Activated CD4-positive, alpha-beta T cell treated with anti-CD3 and anti-CD28 coated beads, Interleukin-10, Interleukin-2, amounts not matched to agents 100 ng/mL and 50 ng/mL, durations not matched to agents 16 hours and 8 hours (primary cell): Measurements from ENCODE around the gene OTUB2.

Experiments
- DNase-seq: peaks from one replicate; pipeline ENCODE4 v3.0.0-alpha.2; 2020

The OTUB2 gene

GRCh38 chr14:93997082-93997481 lies 29.1 kb upstream of the OTUB2 start, which contains the start of gene CCDC197:
CCDC197 (plus strand) TSS chr14:93997301; CDS start chr14:93998132, 831 bp downstream.
- peak; percentile 32 for DNase-seq

DNA sequence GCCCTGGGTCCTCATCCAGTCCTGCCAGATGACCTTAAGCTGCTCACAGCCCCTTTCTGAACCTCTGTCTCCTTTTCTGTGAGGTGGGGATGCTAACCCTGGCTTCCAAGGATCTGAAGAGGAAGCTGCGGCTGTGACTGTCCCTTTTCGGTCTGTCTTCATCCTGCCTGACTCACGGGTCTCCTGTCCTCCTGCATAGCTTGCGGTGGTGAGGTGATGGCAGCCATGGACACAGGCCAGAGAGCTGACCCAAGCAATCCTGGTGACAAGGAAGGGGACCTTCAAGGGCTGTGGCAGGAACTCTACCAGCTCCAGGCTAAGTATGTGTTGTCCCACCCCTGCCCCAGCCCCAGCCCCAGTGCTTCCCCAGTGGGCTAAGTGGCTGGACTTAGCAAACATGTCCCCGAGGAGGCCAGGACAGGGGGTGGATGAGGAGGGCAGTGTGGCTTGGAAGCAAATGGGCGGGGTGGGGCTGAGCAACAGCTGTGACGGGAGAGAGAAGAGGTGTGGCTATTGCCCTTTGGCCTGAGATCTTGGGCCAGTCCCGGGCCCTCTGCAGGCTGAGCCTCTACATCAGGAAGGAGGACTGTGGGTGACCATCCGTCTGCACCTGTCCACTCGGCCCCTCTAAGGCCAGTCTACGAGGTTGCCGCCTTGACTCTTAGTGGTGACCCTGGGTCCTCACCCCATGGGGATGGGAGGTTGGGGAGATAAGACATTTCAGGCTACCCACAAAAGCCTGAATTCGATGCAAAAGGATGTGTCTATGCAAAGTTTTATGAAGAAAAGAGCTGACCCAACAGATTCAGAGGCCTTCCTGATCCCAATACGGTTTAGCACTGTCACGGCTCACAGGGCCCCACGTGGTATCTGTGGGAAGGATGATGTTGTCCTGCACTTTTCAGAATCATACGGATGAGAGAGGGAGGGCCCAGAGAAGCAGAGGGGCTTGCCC lies 27.9 kb upstream of the OTUB2 start:
- DNase-seq: no peak

- DNase-seq: no peak
Measured at GRCh38 chr14:93998871-93999403, 27.2 kb upstream of the OTUB2 start.

- no peak for DNase-seq
Measured at GRCh38 chr14:93999573-93999972, 26.6 kb upstream of the OTUB2 start.

DNA sequence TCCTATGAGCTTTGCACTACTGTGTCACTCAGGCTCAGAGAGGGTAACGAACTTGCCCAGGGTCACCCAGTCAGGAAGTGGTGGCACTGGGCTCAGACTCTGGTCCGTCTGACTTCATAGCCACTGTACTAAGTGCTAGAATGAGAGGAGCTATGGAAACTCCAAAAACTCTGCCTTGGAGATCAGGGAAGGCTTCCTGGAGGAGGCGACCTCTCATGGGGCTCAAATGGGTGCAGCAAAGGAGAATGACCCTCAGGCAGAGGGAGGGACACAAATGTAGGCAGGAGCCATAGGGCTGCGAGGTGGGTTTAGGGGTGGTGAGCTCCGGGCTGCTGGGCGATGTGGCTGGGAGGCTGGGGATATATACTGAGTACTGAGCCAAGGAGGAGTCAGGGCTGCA lies 25.9 kb upstream of the OTUB2 start:
- DNase-seq: no peak

DNA sequence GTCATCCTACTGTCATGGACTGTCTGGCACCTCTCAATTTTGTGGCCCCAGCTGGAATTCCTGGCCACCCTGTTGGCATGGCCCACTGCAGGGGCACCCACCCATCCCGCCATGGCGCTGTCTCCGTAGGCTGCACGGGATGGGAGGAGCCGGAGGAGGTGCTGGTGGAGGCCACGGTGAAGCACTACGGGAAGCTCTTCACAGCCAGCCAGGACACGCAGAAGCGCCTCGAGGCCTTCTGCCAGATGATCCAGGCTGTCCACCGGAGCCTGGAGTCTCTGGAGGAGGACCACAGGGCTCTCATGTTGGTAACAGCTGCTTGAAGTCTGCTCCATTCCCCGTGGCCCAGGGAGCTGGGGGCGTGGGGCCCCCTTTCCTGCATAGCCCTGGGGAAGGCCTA lies 25.1 kb upstream of the OTUB2 start:
- no peak for DNase-seq

DNA sequence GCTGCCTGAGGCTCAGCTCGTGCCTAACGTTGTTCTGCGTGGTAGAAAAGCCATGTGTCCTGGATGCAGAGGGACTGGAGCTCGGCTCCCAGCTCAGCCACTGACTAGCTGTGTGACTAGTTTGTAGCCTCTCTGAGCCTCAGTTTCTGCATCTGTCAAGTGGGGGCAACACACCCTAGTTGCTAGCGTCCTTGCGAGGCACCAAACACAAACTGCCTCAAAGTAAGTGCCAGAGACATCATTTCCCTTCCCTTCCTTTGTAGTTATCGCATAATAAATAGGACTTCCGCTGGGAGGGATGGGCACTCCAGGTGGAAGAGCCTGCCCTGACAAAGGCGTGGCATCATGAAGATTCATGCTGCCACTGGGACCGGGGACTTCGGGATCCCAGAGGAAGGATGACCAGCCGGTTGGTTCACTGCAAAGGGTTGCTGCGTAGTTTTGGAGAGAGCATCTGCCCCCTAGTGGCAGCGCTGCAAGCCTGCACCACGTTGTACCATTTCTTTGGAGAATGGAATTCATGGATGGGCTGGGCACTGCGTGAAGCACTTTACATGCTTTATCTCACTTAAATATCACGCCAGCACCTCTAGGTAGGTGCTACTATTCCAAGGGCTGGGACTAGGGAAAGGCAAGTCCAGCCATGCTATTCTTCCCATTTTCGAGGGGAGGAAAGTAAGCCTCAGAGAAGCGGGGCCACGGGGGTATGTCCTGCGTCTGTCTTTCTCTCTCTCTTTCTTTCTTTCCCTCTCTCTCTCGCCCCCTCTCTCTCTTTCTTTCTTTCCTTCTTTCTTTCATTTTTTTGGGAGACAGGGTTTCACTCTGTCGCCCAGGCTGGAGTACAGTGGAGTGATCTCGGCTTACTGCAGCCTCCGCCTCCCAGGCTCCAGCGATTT lies 24.4 kb upstream of the OTUB2 start:
- DNase-seq: peak; percentile 76

DNA sequence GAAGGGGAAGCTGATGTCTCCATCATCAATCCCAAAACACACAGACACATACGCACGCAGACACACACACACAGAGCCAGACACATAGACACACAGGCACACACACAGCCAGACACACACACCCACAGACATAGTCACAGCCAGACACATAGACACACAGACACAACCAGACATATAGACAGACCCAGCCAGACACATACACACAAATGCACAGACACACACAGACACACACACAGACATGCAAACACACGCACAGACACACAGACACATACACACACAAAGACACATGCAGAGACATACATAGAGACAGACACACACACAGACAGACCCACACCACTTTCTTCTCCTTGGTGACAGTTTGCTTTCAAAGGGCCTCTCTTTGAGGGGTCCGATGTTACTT lies 22.7 kb upstream of the OTUB2 start:
- DNase-seq: no peak

DNA sequence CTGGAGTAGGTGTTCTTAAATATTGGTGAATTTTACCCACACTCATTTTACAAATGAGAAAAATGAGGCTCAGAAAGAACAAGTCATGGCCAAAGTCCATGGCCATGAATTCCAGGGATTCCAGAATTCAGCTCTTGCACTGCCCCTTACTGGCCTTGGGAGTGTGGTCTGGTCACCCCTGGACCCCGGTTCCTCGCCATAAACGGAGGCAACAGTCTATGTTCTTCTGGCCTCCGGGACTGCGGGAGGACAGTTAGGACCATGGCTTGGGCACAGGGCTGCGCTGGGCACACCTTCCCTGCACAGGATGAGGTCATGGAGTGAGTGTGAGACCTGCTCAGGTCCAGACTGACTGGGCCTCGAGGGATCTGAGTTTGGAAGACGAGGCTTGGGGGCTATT lies 22.1 kb upstream of the OTUB2 start:
- no peak for DNase-seq

DNA sequence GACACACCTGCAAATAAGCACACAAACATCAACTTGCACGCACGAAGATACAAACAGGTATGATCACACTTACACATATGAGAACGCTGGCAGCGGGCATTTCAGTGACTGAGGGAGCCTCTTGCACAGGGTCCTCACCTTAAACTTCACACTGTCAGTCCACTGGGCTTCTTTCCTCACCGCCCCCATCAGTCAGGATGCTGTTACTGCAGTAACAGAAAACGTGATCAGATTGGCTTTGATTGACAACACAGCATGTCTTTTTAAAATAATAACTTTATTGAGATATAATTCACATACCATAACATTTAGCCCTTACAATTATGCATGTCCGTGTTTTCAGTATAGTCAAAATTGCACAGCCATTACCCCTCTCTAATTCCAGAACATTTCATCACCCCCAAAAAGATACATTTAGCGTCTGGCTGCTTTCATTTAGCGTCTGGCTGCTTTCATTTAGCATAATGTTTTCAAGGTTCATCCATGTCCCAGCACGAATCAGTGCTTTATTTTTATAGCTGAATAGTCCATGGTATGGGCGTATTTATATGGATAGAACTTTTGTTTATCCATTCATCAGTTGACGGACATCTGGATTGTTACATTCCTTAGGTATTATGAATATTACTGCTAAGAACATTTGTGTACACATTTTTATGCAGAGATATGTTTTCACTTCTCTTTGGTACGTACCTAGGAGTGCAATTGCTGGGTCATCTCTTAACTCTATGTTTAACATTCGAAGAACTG lies 20.6 kb upstream of the OTUB2 start:
- DNase-seq: peak; percentile 48

DNA sequence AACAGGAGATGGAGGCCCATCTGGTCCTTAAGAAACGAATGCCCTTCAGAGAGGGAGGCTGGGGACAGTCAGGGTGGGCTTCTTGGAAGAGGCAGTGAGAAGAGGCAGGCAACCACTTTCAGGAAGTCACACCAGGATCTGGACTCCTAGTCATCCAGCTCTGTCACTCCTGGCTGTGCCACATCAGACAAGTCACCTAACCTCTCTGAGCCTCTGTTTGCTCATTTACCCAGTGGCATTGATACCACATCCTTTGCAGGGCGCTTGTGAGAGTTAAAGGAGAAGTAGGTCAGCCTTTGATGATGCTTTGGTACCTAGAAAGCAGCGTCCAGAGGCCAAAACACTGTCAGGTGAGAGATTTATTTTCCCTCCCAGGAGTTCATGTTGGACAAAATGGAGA lies 17.9 kb upstream of the OTUB2 start:
- peak; percentile 67 for DNase-seq

DNA sequence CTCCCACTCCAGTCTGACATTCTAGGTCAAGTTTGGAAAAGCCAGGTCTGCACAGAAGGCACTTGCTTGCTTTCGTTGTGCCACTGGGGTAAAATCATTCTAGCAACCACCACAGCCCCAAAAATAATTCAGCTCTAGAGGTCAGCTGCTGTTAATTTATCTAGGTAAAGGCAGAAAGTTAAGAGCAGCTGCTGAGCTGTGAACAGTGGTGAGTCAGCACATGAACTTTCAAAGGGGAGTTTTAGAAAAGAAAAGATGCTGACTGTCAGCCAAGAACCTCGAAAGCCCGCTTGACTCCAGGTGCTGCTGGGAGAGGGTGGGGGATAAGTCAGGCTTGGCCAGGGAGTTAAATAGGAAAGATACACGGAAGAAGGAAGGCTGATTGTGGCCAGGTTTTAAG lies 16.4 kb upstream of the OTUB2 start:
- no peak for DNase-seq

GRCh38 chr14:94010625-94011024 lies 15.5 kb upstream of the OTUB2 start:
- DNase-seq: no peak

DNA sequence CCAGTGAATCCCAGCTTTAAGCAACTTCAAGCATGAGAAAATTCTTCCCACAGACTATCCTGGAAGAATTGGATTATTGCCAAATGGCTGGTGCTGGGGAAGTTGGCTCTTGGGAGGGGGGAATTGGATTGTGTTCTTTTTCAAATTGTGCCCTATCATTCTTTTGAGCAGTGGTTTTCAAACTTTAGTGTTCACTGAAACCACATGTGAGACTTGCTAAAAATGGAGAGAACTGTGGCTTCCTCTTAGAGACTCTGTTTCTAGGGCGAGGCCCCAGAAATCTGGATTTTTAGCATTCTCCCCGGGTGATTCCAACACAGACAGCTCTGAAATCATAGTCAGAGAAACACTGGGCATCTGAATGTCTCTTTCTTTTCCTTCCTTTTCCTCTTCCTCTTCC lies 14.3 kb upstream of the OTUB2 start:
- DNase-seq: peak; percentile 40

DNA sequence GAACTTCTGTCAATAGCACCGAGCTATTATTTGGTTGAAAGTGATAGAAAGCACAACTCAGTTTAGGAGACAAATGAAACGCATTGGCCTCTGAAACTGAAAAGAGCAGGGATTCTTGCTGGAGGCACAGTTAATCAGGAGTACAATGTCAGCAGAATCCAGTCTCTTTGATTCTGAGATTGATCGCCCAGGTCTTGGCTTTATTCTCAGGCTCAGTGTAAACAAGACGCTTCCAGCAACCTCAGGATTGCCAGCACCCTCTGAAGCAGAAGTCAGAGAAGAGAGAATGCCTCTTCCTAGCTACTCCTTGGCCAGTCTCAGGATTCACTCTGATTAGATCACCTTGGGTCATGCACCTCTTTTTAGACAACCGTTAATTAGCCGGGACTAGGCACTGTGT lies 11.8 kb upstream of the OTUB2 start:
- DNase-seq: no peak

DNA sequence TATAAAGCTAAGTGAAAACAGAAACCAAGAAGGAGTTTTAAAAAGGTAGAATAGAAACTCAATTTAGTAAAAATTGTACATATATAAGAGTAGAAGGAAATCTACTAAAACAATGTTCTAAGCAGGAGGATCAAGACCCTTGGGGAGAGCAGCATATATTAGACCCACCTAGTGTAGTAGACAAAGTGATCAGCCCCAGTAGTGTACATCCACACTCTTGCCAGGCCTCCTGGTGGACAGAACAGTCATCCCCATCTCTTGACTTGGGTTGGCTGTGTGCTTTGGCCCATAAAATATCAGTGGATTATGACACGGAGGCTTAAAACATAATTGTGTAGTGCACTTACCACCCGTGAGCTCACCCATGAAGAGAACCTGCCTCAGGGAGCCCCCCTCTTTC lies 10.9 kb upstream of the OTUB2 start:
- no peak for DNase-seq

DNA sequence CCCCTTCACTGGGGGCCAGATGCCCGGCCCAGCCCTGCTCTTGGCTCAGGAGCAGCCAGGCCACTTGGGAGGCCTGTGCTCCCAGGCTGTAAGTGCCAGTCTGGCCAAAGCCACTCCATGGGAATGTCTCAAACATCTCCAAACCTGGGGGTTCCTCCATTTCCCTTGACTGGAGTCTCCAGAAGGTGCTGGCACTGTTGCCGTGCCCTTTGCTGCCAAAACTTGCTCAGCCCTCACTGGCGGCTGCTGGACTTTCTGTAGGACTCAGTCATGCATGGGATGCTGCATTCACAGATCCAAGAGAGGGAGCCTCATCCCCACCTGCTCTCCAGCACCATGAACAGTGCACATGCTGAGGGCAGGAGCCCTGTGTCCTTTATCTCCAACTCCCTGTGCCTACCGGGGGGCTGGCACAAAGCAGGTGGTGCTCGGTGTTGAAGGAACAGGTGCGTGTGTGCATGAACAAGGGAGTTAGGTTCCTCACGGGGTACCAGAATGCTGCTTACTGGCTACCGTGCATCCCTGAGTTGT lies 9.6 kb upstream of the OTUB2 start:
- DNase-seq: no peak

- DNase-seq: no peak
Measured at GRCh38 chr14:94018308-94018707, 7.8 kb upstream of the OTUB2 start.

- DNase-seq: no peak
Measured at GRCh38 chr14:94019329-94019728, 6.8 kb upstream of the OTUB2 start.

DNA sequence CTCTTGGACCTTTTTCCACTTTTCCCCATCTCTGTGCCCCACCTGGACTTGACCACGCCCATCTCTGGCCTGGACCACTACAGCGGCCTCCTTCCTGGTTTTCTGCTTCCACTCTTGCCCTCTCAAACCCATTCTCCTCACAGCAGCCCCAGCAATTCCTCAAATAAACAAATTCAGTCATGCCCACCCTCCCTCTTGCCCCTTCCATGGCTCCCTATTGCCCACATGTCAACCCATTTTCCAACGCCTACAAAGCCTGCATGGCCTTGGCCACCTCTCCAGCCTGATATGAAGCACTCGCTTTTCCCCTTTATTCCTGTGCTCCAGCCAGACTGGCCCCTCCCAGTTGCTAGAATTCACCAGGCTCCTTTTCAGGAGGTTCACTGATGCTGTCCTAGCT lies 5.9 kb upstream of the OTUB2 start:
- no peak for DNase-seq

DNA sequence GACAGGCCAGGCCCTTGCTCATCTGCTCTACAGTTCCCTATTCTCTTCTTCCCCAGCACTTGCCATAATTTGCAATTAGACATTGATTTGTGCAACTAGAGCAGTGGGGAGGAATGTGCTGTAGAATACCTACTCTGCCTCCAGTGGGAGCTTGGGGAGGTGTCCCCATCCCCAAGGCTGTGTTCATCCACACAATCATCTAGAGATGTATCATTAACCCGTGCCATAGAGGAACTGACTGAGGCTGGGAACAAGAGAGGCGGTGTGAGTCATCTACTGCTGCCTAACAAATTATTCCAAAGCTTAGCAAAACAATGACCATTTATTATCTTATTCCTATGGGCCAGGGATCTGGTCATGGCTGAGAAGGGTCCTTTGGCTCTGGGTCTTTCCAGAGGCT lies 5.1 kb upstream of the OTUB2 start:
- no peak for DNase-seq

- peak; percentile 69 for DNase-seq
Measured at GRCh38 chr14:94021416-94022157, 4.6 kb upstream of the OTUB2 start.
